HG02623 (cell line): ENCODE data around the gene PIK3C2G.

ENCODE experiments used
- ATAC-seq: cut with Tn5 transposase; IDR thresholded peaks from one replicate; pipeline ENCODE4 v1.9.1; 2021; ENCODE audit warnings: moderate library complexity; ENCODE audit not compliant: unreplicated experiment

PIK3C2G gene

DNA sequence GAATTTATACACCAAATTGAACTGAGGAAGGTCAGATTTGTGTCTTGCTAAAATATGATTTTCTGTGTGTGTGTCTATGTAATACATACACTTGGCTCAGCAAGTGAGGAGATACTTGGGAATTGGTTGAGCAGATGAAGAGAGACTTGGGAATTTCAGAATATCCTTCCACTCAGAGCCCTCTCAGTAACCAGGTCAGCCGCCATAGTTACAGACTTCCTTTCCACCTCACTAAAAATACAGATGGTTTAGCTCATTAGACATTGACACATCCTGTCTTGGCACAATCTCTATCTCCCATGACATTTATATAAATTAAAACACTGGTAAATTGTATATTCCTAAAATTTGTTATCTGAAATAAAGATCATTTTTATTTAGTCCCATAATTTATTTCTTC, 15.9 kb downstream of the PIK3C2G start:
- ATAC-seq: no peak

DNA sequence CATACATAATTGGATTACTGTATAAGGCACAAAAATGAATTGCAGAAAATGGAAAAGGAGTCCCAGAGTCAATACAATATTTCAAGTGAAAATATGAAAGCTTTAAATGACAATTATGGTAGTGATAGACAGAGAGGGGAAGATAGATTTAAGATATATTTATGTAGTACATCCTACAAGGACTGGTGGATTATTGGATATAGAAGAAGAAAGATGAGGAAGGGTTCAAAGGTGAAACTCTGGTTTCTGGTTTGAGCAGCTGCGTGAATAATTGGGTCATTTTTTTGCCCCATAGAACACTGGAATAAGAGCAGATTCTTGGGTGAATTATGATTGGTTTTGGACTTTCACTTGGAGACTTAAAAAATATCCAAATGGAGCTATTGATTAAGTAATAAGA, 19.4 kb downstream of the PIK3C2G start:
- no peak for ATAC-seq

DNA sequence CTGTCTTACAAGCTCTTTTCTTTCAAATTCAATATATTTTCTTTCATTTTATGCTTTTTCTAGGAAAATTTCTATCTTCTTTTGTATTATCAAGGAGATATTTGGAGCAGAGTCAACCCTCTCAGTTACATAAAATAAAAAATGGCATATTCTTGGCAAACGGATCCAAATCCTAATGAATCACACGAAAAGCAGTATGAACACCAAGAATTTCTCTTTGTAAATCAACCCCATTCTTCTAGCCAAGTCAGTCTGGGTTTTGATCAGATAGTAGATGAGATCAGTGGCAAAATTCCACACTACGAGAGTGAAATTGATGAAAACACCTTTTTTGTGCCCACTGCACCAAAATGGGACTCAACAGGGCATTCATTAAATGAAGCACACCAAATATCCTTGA, 20.6 kb downstream of the PIK3C2G start:
- ATAC-seq: no peak

DNA sequence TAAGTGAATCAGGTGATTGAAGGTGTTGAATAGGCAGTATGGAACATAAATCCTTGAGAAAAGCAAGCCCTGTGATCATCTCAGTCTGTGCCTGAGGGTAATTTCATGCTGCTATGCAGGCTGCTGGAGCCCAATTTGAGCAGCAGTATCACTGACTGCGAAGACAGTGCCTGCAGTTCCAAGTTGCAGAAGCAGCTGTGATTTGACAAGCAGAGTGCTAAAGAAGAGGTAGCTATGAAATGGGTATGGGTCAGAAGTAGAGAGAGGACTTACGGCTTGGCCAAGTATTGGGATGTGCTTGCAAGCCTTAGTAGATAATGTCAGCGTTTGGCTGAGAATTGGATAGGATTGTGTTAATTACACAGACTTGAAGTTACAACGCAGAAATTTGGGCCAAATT, 22.5 kb downstream of the PIK3C2G start:
- no peak for ATAC-seq

DNA sequence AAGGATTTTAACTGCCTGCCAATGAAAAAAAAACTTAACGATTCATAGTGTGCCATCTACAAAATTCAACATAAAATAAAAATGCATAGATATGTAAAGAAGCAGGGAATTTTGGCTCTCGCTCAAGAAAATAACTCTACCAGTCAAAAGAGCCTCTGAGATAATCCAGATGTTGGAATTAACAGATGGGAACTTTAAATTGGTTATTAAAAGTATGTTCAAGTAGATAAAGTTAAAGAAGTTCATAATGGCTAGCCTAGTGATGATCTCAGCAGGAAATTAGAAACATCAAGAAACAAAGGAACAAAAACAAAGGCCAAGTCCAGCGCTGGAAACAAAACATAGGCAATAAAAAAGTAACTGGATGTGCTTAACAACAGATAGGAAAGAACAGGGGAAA, 23.1 kb downstream of the PIK3C2G start:
- ATAC-seq: no peak

DNA sequence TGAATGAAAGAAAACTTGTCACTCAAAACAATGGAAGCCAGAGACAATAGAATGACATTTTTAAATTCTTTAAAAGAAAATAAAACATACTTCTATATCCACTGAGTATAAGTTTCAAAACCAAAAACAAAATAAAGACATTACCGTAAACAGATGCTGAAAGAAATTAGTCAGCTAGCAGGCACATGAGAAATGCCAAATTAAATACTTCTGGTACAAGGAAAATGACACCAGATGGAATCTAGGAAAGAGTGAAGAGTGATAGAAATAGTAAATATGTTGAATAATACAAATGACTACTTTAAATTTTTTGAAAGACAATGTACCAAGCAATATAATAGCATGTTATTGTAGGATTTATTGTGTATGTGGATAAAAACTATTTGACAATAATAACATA, 23.8 kb downstream of the PIK3C2G start:
- ATAC-seq: no peak

DNA sequence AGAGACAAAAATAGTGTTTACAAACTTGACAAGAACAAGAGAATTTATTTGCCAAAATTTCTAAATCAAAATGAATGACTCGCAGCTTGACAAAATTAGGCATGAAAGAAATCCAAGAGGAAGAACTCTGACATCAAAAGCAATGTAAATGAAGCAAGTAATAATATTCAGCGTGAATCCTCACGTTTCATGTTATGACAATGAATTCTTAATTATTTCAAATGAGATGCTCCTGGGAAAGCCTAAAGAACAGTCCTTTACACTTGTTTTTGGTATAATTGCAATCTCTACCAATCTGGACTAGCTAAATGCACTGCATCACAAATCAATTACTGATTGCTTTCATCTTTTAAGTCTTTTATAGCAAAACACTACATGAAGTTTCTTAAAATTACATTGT, 29.1 kb downstream of the PIK3C2G start:
- no peak for ATAC-seq

DNA sequence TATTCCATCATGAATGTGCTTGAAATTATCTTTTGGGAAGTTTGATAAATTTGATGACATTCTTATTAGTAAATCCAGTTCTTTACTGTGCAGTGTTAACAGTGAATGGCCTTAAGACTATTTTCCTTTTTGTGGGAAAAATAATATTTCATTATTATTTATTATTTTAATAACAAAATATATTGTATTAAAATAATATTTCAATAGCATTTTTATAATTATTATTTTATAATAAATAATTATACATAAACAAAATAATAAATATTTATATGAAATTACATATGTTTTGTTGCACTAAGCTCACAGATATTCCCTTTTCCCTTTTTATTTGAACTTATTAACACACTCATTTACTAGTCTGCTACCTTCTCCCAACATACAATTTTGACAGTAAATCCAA, 33.6 kb downstream of the PIK3C2G start:
- ATAC-seq: no peak

DNA sequence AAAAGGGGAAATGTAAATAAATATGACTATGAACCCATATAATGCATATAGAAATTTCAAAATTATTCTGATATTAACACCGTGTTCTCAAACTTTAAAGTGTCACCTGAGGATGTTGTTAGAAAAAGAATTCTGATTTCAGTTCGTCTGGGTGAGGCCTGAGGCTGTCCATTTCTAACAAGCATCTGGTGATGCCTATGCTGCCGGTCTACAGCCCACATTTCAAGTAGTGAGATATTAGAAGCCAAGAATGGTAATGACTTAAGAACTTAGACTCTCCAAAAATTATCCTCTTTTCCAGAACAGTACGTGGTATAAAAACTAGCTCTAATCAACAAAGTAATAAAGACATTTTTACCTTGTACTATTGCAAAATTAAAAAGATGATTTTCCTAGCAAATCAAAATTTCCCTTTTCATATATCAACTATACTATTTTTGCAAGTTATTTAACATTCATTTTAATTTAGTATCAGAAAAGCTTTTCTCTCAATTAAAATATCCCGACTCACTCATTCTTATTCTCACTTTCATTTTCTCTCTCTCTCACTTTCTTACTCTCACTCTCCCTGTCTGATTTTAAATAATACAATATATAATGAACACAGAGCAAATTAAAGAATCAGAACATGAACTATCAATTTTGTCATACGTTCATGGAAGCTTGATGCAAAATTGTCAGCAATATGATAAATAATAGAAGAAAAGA, 35.0 kb downstream of the PIK3C2G start:
- ATAC-seq: no peak

DNA sequence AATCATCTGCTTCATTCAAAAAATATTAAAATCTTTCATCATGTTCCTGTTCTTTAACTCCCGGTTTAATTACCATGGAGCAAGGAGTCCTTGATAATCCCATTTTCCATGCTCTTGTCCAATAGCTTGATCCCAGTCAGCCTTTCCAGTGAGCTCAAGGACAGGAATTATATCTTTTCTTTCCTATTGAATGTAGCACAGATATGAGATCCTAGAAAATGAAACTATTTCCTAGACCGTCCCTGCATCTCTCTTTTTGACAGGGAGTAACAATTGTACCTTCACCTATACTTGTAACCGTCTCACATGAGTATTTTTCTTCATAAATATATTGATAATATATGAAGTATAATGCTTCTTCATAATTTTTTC, 35.6 kb downstream of the PIK3C2G start:
- ATAC-seq: no peak

DNA sequence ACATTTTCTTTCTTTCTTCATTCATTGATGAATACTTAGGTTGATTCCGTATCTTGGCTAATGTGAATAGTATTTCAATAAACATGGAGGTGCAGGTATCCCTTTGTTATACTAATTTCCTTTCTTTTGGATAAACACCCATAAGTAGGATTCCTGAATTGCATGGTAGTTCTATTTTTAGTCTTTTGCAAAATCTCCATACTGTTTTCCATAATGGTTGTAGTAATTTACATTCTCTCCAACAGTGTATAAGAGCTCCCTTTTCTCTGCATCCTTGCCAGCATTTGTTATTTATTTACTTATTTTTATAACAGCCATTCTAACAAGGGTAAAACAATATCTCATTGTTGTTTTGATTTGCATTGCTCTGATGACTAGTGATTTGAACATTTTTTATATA, 36.6 kb downstream of the PIK3C2G start:
- no peak for ATAC-seq

DNA sequence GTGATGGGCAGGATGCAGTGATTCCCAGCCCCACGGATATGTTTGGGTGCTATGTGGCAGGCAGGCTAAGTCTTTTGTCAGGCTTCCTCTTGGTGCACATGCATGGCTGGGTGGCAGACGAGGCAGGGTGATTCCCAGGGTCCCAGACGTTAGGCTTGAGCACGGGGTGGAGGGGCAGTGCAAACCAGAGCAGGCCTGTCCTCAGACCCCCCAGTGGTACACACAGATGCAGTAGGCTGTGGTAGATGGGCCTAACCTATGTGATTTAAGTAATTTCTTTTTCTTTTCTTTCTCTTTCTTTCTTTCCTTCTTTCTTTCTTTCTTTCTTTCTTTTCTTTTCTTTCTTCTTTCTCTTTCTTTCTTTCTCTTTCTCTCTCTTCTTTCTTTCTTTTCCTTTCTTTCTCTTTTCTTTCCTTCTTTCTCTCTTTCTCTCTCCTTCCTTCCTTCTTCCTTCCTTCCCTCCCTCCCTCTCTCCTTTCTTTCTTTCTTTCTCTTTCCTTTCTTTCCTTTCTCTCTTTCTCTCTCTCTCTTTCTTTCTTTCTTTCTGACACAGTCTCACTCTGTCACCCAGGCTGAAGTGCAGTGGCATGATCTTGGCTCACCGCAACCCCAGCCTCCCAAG, 41.6 kb downstream of the PIK3C2G start:
- ATAC-seq: no peak

DNA sequence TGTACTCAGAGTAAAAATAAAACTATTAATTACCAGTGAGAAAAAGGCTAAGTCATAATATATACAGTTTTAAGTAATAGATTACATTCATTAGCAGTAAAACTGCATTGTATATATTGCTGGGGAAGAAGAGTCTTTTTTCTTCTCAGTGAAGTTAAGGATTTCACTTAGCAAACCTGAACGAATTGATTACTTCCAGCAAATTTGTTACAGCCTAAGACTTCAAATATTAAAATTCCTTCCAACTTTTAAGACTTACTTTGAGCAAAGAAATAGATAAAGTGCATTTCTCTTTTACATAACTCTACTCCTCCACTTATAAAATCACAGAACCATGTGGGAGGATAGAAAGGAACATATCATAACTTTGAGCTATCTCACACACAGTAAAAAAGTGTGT, 43.3 kb downstream of the PIK3C2G start:
- no peak for ATAC-seq

DNA sequence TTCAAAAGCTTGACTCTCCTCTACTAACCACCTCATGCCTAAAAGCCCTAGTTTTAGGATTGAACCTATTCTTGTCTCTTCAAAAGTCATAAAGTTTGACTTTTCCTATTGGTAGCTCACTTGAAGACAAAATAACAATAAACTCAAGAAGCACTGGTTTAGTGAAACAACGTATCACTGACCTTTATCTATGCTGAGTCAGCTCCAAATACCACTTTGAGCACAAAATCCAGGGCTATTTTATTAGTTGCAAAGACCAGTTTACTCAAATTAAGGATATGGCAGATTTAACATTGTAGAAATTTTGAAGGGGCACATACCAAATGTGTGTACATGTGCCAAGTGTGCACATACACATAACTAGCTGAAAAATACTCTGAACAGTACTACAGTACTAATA, 45.0 kb downstream of the PIK3C2G start:
- no peak for ATAC-seq

DNA sequence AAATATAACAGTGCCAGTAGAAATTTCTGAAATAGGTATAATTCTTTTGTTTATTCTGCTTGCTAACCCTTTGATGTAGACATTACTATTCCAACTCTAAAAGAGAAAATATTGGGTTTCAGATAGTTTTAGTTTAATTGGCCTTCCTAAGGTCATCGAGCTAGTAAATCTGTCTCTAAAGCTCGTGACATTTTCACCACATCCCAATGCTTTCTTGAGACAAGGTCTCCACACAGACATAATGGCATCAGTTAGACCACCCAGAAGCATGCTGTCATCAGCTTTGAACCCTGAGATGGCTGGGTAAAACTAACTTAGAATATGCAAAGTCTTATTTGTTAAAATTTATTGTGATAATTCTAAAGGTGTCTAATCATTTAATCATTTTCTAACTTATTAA, 52.0 kb downstream of the PIK3C2G start:
- no peak for ATAC-seq

DNA sequence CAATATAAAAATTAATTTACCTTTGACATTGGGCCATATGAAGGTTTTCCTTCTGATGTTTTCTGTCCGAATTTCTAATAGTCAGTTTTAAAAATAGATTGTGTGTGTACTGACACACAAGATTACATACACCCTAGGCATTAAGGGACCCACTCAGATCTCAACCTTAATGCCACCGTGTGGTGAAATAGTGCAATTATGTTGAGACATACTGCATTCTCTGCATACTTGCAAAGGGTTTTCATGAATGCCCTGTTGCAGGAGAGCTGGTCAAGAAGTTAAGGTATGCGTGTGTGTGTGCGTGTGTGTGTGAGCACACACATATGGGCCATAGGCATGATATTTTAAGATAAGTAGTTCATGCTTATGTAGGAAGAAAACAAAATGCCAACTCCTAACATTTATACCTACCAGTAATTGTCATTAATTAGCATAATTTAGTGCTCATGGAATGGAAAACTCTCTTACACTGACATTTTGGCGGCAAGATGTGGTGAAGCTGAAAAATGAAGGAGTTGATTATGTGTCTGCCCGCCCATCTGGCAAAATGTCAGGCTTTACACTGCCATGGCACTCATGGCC, 58.8 kb downstream of the PIK3C2G start:
- peak; percentile 43 for ATAC-seq

DNA sequence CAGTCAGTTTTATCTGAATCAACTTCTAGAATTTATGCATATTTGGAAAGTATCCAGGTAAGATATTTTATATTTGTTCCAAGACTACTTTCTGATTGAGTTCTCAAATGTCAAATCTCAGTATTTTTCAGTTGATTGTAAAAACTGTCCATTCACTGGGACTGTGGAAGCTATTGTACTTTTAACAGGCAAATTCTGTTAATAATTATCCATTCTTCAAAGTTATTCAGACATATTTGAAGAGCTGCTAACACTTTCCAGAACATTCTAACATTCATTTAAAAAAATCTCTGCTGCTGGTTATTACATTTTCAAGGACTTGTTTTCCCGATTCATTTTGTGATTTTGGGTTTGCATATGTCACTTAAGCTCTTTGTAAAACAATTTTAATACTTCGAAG, 59.7 kb downstream of the PIK3C2G start:
- no peak for ATAC-seq

DNA sequence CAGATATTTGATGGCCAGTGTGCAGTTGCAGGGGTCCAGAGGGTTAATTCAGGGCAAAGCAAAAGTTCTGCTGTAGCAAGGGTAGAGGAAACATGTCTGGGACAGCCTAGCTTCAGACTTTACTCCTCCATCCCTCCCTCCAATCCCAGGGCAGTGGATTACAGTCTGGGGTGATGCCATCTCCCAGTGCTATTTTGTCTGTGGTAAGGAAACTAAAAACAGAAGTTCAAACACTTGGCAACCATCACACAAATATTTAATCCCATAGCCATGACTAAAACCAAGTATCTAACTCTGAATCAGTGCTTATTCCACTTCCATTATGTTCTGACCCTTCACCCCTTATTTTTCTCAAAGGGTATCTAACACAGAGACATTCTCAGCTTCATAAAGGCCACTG, 61.8 kb downstream of the PIK3C2G start:
- ATAC-seq: no peak

DNA sequence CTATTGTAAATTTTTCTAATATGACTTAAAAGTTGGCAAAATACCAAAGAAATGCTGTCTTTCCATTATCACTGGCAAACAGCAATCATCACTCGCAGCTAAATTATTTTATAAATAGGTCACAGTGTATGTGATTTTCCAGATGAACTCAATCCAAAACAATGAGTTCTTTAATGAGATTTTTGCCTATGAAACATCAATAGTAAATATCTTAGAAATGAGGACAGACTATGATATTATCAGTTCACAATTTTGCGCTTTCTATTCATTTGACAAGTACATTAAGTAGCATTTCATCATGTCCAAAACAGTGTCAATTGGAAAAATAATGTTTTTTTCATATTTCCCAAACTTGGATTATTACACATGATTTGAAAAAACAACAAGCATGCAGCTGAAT, 65.7 kb downstream of the PIK3C2G start:
- ATAC-seq: no peak

DNA sequence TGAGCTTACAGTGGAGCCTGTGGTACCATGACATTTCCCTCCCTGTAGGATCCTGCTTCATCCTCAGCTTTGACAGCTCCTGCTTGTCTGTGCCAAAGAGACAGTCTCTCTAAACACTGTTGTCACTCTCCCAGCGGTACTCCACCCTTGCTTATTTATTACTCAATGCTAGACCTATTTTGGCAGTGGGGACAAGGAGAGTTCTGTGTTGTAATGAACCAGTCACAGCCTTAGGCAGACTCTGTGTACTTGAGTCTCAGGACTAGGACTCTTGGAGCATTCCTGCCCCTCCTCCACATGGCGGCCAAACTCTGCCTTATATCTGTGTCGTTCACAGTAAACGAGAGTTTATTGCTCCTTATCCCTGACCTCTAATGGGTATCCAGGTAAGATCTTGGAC, 70.9 kb downstream of the PIK3C2G start:
- no peak for ATAC-seq

DNA sequence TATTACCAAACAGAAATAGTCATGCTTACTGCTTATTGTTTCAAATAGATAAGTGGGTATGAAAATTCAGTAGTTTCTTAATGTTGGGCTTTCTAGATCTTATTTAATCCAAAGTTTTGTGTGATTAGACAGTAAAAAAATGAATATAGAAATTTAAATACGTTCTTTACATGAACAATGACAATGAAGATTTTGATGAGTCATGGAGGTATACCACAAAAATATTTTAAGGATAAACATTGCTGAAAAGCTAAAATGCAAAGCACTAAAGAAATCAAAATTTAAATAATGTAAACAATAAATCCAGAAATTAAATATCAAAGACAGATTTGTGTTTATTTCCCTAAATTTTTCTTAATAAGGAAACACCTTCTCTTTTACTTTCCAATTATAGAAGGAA, 78.3 kb downstream of the PIK3C2G start:
- ATAC-seq: no peak

DNA sequence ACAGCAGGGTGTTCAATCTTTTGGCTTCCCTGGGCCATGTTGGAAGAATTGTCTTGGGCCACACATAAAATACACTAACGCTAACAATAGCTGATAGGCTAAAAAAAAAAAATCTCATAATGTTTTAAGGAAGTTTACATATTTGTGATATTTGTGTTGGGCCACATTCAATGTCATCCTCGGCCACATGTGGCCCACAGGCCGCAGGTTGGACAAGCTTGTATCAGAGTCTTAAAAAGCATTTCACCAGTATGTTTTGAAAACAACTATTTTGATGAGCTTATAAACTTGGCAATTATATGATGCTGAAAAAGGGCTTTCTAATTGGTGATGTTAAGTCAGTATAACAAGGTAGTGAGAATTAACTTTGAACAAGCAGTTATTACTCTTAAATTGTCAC, 78.9 kb downstream of the PIK3C2G start:
- ATAC-seq: no peak

DNA sequence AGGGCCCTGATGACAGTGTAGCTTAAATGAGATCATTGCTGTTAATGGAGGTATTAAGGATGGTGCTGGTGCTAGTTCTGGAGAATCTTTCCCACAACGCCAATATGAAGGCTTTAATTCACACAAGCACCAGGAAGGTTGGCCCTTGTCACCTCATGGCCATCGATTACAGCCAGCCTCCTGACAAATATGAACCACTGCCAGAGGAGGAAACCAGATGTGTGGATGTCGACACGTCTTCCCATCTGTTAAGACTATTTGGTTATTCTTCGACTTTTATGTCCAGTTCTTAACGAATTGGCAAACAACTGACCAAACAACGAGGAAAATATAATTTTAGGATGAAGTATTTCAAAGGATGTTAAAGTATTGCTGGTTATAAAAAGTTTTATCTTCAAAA, 79.5 kb downstream of the PIK3C2G start:
- no peak for ATAC-seq
